Measurements from ENCODE around the gene SERF1A.
"Not testable (repeated sequence)": the region's sequence is repeated elsewhere in the genome, so short reads cannot be mapped to it uniquely, and the experiment has no call there.

The SERF1A gene

DNA sequence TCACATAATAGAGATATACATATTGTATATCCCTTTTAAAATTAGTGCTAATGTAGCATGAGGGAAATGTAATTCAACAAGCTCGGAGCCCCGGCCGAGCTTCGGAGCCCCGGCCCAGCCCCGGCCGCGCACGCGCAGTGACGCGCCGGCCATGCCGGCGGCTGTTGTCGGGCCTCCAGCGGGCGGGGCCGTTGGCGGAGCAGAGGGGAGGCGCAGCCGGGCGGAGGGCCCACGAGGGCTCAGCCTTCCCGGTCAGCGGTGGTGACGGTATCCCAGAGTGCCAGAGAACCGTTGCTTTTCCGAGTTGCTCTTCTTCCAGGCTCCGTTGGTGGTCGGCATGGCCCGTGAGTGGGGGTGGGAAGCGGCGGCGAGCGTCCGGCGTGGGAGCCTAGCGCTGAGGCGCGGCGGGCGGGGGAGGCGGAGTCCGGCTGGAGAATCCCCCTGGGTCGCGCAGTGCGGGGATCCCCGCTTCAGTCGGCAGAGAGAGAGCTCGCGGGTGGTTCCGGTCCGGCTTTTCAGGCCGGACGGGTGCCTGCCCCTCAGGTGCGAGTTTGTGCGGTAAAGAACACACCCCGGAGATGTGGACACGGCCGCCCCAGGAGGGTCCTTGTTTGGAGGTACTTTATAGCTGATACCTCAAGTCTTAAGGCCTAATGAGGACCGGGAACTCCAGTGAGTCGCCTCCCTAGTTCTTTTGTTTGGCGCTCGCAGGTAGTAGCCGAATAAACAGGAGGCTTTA lies at the start of gene SERF1A:
TSS of gene SERF1A (plus strand) at position 137 of the 739 bp plus-strand sequence. CDS start at position 338, 201 bp downstream.
- DNase-seq = not testable (repeated sequence)

DNA sequence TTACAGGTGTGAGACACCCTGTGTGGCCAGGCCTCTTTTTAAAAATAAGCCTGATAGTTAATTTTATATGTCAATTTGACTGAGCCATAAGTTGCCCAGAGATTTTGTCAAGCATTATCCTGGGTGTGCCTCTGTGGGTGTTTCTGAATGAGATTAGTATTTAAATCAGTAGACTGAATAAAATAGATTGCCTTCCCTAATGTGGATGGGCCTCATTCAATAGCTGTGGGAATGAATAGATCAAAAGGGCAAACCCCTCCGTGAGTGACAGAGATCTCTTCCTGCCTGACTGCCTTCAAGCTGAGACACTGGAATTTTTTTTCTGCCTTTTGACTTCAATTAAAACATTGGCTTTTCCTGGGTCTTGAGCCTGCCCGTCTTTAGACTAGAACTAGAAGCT lies 33.7 kb upstream of the SERF1A start:
- DNase-seq = not testable (repeated sequence)

DNA sequence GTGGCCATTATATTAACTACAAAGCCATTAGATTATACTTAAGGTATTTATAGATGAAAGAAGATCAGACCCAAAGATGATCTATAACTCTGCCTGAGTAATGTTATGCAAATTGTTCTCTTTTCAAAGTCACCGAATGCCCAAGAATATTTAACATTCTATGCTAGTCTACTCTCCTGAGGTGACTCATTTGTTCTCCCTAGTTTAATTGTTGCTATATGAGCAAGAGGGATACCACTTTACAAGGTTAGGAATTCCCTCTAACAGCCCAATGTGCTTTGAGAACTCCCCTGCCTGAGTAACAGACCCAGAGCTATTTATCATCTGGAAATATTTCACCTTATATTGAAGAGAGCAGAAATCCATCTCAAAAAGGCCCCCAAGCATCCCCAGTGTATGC lies 29.8 kb upstream of the SERF1A start:
- not testable (repeated sequence) for DNase-seq

DNA sequence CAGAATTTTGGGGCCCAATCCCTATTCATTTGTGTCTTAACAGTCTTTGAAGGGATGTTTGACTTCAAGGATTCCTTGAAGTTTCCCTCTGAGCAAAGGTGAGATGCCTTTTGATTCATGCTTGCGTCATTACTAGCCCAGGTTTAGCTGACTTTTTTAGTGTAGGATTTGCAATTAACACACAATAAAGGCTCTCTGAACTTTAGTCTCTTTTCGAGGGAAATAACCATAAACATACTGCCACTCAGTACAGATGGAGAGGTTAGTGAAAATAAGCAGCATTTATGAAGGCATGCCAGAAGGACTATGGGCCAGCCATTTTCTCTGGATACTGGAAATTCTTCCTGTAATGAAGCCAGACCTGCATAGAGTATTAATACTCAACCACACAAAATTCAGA lies 4.4 kb upstream of the SERF1A start:
- DNase-seq = not testable (repeated sequence)

DNA sequence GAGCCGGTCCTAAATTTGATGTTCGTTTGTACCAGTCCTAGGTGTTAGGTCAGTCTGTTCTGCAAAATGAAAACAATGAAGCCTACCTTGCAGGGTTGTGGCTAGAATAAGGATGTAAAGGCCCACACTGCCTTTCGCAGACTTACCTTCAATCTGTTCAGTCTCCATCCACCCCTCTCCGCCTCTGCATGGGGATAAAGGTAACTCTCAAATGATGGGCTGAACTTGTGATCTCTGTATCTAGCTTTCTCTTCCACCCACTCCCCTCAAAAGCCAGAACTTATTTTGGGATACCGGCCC lies 753 bp downstream of the SERF1A start:
- not testable (repeated sequence) for DNase-seq

DNA sequence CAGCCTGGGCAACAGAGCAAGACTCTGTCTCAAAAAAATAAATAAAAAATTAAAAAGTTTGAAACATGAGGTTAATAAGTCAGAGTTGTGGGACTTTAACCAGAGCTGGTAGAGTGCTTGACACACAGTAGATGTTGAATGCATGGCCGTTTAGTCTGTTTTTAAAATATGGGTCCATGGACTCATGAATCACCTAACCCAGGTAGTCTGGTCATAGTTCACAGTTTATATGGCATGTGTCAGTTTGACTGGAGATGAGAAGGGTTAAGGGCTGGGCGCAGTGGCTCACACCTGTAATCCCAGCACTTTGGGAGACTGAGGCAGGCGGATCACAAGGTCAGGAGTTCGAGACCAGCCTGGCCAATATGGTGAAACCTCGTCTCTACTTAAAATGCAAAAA lies 6.2 kb downstream of the SERF1A start:
- DNase-seq = not testable (repeated sequence)

DNA sequence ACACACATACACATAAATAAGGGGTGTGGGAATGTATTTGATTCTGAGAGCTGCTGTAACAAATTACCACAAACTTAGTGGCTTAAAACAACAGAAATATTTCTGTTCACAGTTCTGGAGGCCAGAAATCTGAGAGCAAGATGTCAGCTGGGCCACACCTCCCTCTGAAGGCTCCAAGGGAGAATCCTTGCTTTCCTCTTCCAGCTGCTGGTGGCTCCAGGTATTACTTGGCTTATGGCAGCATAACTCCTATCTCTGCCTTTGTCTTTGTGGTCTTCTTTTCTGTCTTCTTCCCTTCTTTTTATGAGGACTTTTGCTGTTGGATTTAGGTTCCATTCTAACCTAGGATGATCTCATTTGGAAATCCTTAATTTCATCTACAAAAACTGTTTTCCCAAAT lies 16.4 kb downstream of the SERF1A start:
- DNase-seq = not testable (repeated sequence)

DNA sequence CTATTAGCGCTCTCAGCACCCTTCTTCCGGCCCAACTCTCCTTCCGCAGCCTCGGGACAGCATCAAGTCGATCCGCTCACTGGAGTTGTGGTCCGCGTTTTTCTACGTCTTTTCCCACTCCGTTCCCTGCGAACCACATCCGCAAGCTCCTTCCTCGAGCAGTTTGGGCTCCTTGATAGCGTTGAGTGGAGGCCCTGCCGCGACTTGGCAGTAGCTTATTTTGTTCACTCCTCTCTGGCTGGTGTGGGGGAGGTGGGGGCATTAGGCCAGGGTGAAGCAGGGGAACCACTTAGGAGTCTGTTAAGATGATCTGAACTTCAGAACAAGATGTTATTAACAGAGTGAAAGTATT lies 24.7 kb downstream of the SERF1A start:
- not testable (repeated sequence) for DNase-seq

DNA sequence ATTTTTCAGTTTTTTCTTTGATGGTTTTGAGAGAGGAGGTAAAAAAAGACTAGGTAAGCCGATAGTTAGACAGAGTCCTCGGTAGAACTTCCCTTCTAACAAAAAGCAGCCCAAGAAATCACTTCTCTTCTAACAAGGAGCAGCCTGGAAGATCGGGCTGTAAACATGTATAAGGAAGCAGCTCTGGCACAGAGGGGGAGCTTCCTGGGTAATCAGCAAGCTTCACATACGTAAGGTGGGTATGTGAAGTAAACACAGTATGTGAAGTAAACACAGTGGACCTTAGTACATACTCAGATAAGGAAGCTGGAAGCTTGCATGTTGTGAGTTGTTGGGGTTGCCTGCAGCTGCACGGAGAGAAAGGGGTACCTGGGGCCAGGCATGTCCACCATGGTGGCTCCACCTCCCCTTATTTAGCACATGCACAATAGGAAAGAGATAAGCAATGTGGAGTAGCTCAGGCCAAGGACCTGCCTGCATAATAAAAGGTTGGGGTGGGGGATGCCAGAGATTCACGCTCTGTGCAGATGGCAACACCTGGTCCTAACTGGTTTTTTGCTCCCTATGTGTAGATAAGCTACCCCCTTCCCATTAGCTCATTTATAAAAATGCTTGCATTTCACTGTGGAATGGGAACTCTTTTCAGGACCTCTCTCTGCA lies 31.4 kb downstream of the SERF1A start:
- DNase-seq = not testable (repeated sequence)

DNA sequence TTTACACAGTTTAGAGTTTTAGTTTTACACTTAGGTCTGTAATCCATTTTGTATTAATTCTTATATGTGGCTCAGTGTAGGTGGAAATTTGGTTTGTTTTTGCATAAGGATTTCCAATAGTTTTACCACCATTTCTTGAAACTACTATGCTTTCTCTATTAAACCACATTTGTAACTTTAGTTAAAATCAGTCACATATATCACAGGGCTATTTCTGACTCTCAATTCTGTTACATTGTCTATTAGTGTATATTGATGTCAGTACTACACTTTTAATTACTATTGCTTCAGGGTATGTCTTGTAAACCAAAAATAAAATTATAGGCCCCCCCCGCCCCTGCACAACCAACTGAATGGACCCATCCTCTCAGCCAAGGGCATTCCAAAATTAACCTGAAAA lies 32.1 kb downstream of the SERF1A start:
- not testable (repeated sequence) for DNase-seq

DNA sequence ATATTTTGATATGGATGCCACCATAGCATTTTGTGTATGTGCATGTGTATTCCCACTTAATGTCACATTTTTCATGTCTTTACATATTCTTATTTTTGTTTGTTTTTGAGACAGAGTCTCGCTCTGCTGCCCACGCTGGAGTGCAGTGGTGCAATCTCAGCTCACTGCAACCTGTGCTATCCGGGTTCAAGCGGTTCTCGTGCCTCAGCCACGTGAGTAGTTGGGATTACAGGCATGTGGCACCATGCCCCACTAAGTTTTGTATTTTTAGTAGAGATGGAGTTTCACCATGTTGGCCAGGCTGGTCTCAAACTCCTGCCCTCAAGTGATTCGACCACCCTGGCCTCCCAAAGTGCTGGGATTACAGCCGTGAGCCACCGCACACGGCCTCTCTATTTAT lies 52.6 kb downstream of the SERF1A start:
- not testable (repeated sequence) for DNase-seq
